ENCODE data around the gene ANKRD44. TPM values are rescaled to one million over a fixed set of nuclear protein-coding genes. Genes with fewer than 3 reads are reported as not detected.

Gene ANKRD44
- total RNA-seq, 1 experiment from 2014 or later, result 2.4 TPM

- Histone ChIP-seq H3K4me1 (ENCODE audit: insufficient read depth, low read length) (no peaks in the 10 kb centered on the region), H3K4me3 (ENCODE audit: low read length) (no peak overlapping the region), H3K9me2 (replicated peaks; ENCODE audit: low read length) (no peaks in the 10 kb centered on the region), H3K79me2 (ENCODE audit: low read length) (no peaks in the 10 kb centered on the region), H3K9me3 (ENCODE audit: low read length) (no peaks in the 10 kb centered on the region), H3F3A (ENCODE audit: low read length, unreplicated experiment) (no peaks in the 10 kb centered on the region), H3K4me2 (ENCODE audit: low read length) (no peak overlapping the region), H3K27ac (ENCODE audit: low read length) (no peak overlapping the region), H3K27me3 (ENCODE audit: low read length) (no peaks in the 10 kb centered on the region), H4K20me1 (ENCODE audit: low read length) (no peaks in the 10 kb centered on the region), H2AFZ (ENCODE audit: low read length) (no peak overlapping the region), H3K9ac (ENCODE audit: low read length) (no peak overlapping the region), H3K36me3 (ENCODE audit: low read depth, low read length) (no peaks in the 10 kb centered on the region)
- no peak for DNase-seq
- TF ChIP-seq CTCF (conservative IDR thresholded peaks at IDR 0.05; ENCODE audit: low read depth, low read length), result no peak
- no peak for TF ChIP-seq EZH2 (IDR thresholded peaks at IDR 0.05; ENCODE audit: low read length, unreplicated experiment)
- TF ChIP-seq EZH2phosphoT487 (IDR thresholded peaks at IDR 0.05; ENCODE audit: borderline replicate concordance, low read length), result no peak
- BruUV-seq (replicated peaks), result no TSS peak
- POLR2A ChIA-PET (ENCODE audit: unreplicated experiment), result no interaction called here
- ATAC-seq, result no peak
- CTCF ChIA-PET, result no interaction called here
- intact Hi-C loops (cut with micrococcal nuclease), result no loop called here
These were observed 100.2 kb downstream of the ANKRD44 start for GRCh38 chr2:197210430-197210829.

- Histone ChIP-seq H3K27me3 (ENCODE audit: low read length) (no peaks in the 10 kb centered on the region), H3K9ac (ENCODE audit: low read length) (no peak overlapping the region), H3F3A (ENCODE audit: low read length, unreplicated experiment) (no peaks in the 10 kb centered on the region), H3K9me2 (replicated peaks; ENCODE audit: low read length) (no peaks in the 10 kb centered on the region), H3K9me3 (ENCODE audit: low read length) (no peaks in the 10 kb centered on the region), H3K4me3 (ENCODE audit: low read length) (no peak overlapping the region), H2AFZ (ENCODE audit: low read length) (no peak overlapping the region), H3K27ac (ENCODE audit: low read length) (no peak overlapping the region), H3K79me2 (ENCODE audit: low read length) (no peaks in the 10 kb centered on the region), H4K20me1 (ENCODE audit: low read length) (no peaks in the 10 kb centered on the region), H3K4me1 (ENCODE audit: insufficient read depth, low read length) (no peaks in the 10 kb centered on the region), H3K36me3 (ENCODE audit: low read depth, low read length) (no peaks in the 10 kb centered on the region), H3K4me2 (ENCODE audit: low read length) (no peak overlapping the region)
- ATAC-seq, result no peak
- no peak for TF ChIP-seq CTCF (conservative IDR thresholded peaks at IDR 0.05; ENCODE audit: low read depth, low read length)
- no peak for TF ChIP-seq EZH2 (IDR thresholded peaks at IDR 0.05; ENCODE audit: low read length, unreplicated experiment)
- no peak for TF ChIP-seq EZH2phosphoT487 (IDR thresholded peaks at IDR 0.05; ENCODE audit: borderline replicate concordance, low read length)
- ChIA-PET CTCF (no interaction called here), POLR2A (ENCODE audit: unreplicated experiment) (no interaction called here)
- no TSS peak for BruUV-seq (replicated peaks)
- intact Hi-C loops (cut with micrococcal nuclease), result no loop called here
- no peak for DNase-seq
These were observed 100.7 kb downstream of the ANKRD44 start for GRCh38 chr2:197209742-197210408.

GRCh38 chr2:197209246-197209645 lies 101.3 kb downstream of the ANKRD44 start:
- no peak for ATAC-seq
- no peaks in the 10 kb centered on the region for H3K9me2 ChIP-seq (replicated peaks; ENCODE audit: low read length)
- no peaks in the 10 kb centered on the region for H3K9me3 ChIP-seq (ENCODE audit: low read length)
- ChIA-PET CTCF (no interaction called here), POLR2A (ENCODE audit: unreplicated experiment) (no interaction called here)
- BruUV-seq (replicated peaks), result no TSS peak
- no peaks in the 10 kb centered on the region for H3K36me3 ChIP-seq (ENCODE audit: low read depth, low read length)
- no peak for TF ChIP-seq EZH2 (IDR thresholded peaks at IDR 0.05; ENCODE audit: low read length, unreplicated experiment)
- TF ChIP-seq CTCF (conservative IDR thresholded peaks at IDR 0.05; ENCODE audit: low read depth, low read length), result no peak
- no peak for TF ChIP-seq EZH2phosphoT487 (IDR thresholded peaks at IDR 0.05; ENCODE audit: borderline replicate concordance, low read length)
- H3K4me1 ChIP-seq (ENCODE audit: insufficient read depth, low read length), result no peaks in the 10 kb centered on the region
- H3K27me3 ChIP-seq (ENCODE audit: low read length), result no peaks in the 10 kb centered on the region
- H3K79me2 ChIP-seq (ENCODE audit: low read length), result no peaks in the 10 kb centered on the region
- H3K27ac ChIP-seq (ENCODE audit: low read length), result no peak overlapping the region
- H3K9ac ChIP-seq (ENCODE audit: low read length), result no peak overlapping the region
- no peak overlapping the region for H2AFZ ChIP-seq (ENCODE audit: low read length)
- no peaks in the 10 kb centered on the region for H3F3A ChIP-seq (ENCODE audit: low read length, unreplicated experiment)
- H3K4me2 ChIP-seq (ENCODE audit: low read length), result no peak overlapping the region
- H3K4me3 ChIP-seq (ENCODE audit: low read length), result no peak overlapping the region
- no peak for DNase-seq
- intact Hi-C loops (cut with micrococcal nuclease), result no loop called here
- H4K20me1 ChIP-seq (ENCODE audit: low read length), result no peaks in the 10 kb centered on the region

Data from PC-3 (cell line).